GM18499 (cell line): ENCODE data around the gene TBL3.
"Not testable (repeated sequence)": the region's sequence is repeated elsewhere in the genome, so short reads cannot be mapped to it uniquely, and the experiment has no call there.

ENCODE experiments used
- ATAC-seq: cut with Tn5 transposase; IDR thresholded peaks from one replicate; pipeline ENCODE4 v1.9.1; 2021; ENCODE audit warnings: moderate number of reproducible peaks; ENCODE audit not compliant: insufficient read depth, unreplicated experiment

Gene TBL3

DNA sequence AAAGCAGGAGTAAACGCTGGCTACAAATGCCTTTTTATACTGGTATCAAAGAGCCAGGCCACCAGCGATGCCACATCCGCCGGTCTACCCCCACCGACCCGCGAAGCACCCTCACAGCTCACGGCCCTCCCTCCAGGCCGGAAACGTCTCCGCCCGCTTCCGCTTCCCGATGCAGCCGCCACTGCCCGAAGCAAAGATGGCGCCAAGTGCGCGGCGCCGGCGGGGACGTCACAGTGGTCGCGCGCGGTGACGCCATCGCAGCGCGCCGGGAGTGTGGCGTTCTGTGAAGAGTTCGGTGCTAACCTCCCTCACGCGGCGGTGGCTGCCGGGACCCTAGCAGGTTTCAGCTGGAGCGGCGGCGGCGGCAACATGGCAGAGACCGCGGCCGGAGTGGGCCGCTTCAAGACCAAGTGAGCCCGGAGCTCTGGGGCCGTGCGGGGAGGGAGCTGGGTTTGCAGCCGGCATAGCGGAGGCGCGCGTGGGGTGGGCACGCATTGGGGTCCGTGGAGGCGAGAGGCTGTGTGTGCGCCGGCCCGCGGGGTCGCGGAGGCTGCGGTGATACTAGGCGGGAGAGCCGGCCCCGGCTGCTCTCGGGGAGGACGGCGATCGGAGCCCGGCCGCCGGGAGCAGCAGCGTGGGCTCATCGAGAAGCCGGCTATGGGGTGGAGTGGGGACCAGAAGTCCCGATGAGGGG lies at the start of gene TBL3:
Gene TBL3, plus strand, starts transcription at position 258 of the 694 bp plus-strand sequence. Its CDS starts 112 bp downstream, at position 370.
- peak; percentile 41 for ATAC-seq

- ATAC-seq: no peak
These were observed 49.5 kb upstream of the TBL3 start for GRCh38 chr16:1922357-1922756.

GRCh38 chr16:1923299-1924034 lies 48.4 kb upstream of the TBL3 start:
- no peak for ATAC-seq

- ATAC-seq: no peak
These were observed 47.8 kb upstream of the TBL3 start for GRCh38 chr16:1924095-1924494.

DNA sequence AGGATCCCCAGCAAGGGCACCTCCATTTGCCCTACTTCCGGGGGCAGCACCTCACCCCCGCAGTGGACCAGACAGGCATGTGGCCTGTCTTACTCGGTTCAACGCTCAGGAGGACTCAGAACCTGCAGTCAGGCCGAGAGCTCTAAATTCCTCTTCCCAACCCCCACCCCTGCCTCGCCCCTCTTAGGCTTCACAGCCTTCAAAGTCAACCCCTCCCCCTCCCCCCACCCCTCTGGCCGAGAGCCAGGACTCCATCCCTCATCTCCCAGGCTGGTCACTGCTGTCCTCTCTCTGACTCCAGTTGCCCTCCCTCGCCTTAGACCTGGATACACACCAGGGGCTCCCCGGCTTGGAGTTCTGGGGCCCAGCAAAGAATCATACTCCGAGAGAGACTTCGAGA lies 45.6 kb upstream of the TBL3 start:
- no peak for ATAC-seq

DNA sequence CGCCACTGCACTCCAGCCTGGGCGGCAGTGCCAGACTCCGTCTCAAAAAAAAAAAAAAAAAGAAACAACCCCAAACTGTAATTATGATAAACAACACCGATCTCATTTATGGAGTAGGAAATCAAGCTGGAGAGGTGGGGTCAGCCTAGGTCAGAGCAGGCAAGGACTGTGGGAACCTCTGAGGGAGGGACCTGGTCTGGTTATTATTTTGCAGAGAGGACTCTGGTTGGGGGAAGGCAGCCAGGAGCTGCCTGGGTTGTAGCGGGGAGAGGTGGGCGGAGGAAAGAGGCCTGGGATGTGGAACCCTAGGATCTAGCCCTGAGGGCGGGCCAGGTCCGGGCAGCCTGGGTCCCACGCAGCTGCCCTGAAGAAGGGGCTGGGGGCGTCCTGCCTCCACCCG lies 42.7 kb upstream of the TBL3 start:
- no peak for ATAC-seq

- no peak for ATAC-seq
These were observed 42.1 kb upstream of the TBL3 start for GRCh38 chr16:1929578-1930337.

- ATAC-seq: no peak
These were observed 41.5 kb upstream of the TBL3 start for GRCh38 chr16:1930338-1930720.

DNA sequence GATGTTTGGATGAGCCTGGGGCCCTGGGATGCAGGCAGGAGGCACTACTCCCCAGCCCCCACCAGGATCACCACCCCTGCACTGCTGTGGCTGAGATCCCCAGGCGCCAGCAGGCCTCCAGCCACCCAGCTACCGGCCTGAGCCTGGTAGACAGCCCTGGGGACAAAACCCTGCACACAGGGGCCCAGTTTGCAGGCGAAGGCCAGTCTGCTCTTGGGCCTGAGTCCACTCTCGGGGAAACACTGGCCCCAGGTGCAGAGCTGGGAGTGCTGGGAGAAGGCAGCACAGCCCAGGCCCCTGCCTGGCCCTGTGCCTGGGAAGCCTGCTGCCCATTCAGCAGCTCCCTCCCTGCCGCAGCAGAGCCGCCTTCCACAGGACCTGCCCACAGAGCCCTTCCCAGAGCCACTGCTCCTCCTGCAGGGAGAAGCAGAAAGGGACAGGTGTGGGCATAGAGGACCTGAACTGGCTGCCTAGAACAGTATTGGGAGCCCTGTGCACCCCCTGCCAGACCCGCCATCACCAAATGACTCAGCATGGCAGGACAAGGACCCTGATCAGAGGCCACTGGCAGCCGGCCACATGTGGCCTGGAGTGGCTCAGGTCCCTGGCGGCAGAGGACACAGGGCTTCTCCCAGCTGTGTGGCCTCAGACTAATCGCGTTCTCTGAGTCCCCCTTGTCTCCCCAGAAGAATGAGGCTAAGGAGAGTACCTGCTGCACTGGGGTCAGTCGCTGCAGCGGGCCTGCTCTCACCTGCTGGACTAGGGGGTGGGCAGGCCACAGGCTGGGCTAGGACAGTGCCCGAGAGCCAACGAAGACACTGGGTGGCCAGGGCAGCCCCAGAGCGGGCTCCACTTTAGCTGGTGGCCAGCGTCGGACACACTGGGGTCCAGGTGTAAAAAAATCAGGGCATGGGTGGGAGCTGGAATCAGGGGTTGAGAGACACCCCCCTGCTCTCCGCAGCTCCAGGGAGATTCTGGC lies 39.5 kb upstream of the TBL3 start:
- ATAC-seq: no peak

DNA sequence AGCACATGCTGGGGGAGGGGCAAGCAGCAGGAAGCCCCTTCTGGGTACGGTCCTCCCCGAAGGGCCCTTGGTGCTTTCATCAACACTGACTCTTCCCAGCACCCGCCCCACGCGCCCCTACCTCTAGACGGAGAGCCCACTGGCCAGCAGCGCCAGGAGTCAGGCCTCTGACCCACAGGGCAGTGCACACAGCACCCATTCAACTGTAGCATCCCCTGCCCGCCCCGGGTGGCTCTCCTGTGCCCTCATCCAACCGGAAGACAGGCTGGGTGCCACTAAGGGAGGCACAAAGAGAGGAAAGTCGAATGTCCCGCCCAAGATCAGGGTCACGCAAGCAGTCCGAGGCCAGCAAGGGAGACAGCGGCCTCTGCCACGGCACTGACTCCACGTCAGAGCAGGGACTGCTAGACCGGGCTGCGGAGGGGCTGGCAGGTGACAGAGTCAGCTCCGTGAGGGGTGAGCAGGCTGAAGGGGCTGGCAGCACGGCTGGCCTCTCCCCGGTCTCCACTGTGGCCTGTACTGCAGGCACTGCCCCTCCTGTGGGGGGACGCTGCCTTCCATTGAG lies 38.7 kb upstream of the TBL3 start:
- ATAC-seq: no peak

DNA sequence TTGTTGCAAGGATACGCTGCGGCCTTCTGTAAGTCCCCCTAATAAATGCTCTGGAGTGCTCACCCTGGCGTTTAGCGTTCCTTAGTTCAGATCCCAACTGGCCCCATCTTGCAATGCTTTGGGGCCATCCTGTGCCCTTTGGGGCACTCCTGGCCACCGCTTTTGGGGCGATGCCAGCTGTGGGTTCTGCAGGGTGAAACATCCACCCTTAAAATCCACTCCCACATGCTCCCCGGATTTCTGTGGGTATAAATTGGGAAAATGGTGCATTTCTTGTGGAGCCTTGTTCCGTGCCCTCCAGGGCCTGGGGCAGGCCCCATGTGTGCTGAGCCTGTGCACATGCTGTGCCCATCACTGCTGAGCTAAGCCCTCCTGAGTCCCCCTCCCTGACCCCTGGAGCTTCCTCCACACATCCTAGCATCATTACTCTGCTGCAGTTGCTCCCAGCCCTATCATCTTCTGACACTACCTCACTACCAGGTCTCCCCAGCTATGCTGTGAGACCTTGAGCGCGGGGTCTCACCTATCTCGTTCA lies 34.8 kb upstream of the TBL3 start:
- ATAC-seq: no peak

DNA sequence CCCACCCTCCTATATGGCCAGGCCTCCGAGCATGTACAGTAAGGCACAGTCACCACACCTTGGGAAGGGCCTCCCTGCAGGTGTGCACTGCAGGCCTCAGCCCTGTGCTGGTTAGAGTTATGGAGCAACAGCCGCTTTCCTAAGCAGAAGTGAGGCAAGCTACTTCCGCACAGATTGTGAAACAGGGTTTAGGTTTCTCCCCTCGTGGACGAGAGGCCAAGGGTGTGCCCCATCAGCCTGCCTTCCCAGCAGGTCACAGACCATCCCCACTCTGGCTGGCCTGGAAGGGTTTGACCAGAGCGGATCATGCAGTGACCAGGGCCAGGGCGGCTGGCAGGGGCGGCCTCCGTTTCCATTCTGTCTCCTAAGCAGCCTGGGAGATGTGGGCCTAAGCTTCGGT lies 33.5 kb upstream of the TBL3 start:
- ATAC-seq: no peak

- no peak for ATAC-seq
These were observed 32.9 kb upstream of the TBL3 start for GRCh38 chr16:1938910-1939309.

DNA sequence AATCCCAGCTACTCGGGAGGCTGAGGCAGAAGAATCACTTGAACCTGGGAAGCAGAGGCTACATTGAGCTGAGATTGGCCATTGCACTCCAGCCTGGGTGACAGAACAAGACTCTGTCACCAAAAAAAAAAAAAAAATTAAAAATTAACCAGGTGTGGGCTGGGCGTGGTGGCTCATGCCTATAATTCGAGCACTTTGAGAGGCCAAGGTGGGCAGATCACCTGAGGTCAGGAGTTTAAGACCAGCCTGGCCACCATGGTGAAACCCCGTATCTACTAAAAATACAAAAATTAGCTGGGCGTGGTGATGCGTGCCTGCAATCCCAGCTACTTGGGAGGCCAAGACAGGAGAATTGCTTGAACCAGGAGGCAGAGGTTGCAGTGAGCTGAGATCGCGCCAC lies 32.0 kb upstream of the TBL3 start:
- ATAC-seq: not testable (repeated sequence)

GRCh38 chr16:1940273-1941161 lies 31.3 kb upstream of the TBL3 start:
- ATAC-seq: no peak

DNA sequence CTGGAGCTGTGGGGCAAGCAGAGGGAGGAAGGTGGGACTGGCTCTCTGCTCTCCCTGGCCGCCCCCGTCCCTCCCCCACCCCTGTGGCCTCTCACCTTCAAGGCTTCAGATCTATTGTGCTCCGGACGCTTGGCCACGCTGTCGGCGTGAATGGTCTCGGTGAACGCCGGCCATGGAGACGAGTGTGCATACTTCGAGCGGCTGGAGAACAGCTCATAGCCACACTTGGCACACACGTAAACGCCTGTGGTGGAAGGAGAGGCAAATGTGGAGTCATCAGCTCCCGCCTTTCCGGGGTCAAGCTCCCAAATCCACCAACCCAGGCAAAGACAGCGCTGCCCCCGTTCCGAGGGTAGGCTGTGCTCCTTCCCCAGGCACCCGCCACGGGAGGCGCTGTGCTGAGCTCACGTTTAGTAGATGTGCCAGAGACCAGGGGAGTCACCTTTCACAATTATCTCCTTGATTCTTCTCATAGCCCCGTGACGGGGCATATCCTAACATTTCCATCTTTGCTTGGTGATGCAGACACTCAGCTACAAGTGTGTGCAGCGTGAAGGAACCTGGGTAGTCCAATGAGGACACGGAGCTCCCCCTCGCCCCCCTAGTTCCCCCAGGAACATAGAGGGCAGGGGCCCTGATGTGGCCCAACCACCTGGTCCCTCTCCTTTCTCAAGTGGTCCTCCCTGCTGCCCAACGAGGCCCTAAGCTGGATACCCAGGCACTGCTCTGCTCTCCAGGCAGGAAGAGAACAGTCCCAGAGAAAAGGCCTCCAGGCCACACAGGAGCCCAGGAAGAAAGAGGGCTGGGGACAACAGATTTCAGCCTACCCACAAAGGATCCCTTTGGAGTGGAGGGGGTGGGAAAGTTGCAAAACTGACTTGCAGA lies 30.4 kb upstream of the TBL3 start:
- no peak for ATAC-seq

DNA sequence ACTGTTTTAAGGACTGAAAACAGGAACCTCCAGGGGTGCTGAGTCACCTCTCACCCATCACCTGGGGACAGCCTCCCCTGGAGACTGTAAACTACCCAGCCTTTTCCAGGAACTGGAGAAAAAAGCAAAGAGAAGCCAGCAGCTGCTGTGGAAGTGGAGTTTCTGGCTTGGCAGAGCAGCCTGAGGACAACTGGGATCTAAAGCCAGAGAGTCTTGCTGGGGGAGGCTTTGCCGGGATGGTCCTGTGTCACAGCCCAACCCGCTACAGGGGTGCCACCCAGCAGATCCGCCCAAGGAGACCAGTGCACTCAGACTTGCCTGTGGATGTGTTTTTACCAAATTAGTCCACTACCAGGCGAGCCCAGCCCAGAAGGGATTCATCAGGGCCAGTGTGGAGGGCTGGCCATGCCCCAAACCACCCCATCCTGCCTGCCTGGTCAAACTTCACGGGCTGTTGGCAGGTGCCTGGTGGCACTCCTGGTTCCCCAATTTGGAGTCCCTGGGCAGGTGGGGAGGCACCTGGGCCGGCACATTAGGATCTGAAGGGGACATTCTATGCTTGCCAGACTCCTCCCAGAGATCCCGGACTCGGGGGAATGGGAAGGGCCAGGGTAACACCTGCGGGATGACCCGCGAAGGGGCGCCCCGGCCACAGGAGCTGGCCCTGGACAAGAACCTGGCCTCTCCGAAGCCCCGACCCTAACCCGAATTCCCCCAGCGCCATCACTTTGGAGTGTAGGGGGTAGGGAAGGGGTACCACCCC lies 29.6 kb upstream of the TBL3 start:
- ATAC-seq: no peak
